Measurements from ENCODE around the gene DOCK1. TPM values are rescaled to one million over a fixed set of nuclear protein-coding genes. Genes with fewer than 3 reads are reported as not detected.

The DOCK1 gene
- polyA plus RNA-seq, 1 donor from 2014 or later, result 2.7 TPM

DNA sequence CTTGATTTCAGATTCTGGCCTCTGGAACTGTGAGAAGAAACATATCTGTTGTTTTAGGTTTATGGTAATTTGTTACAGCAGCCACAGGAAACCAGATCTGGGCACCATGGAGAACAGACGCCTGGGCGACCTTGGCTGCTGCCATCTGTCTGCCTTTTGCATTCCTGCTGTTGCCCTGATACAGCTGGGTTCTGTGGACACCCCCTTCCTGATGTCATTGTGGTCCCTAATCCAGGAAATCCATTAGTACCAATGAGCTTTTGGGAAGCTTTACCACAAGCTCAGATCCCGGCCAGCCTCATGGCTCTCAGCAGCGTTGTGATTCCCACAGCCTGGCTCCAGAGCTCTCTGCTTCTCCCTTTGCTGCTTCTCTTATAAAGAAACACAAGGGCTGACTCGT is 469.7 kb downstream of the DOCK1 start:
- no peaks in the 10 kb centered on the region for H3F3A ChIP-seq (ENCODE audit: insufficient read depth, low read length, poor library complexity, severe bottlenecking)
- no peak overlapping the region for H3K27ac ChIP-seq (ENCODE audit: low read length)
- H3K79me2 ChIP-seq (replicated peaks; ENCODE audit: insufficient read depth, low read length), result no peaks in the 10 kb centered on the region
- H2AFZ ChIP-seq (ENCODE audit: low read depth, low read length), result no peak overlapping the region
- no peaks in the 10 kb centered on the region for H3K9me3 ChIP-seq (ENCODE audit: low read length)
- H3K4me3 ChIP-seq (ENCODE audit: low read length), result no peak overlapping the region
- no peak overlapping the region for H3K4me2 ChIP-seq (ENCODE audit: low read length)
- no peaks in the 10 kb centered on the region for H4K20me1 ChIP-seq (ENCODE audit: insufficient read depth)
- no peak overlapping the region for H3K9ac ChIP-seq (ENCODE audit: low read length)
- no peaks in the 10 kb centered on the region for H3K27me3 ChIP-seq (ENCODE audit: insufficient read depth, low read depth, low read length)
- no peaks in the 10 kb centered on the region for H3K36me3 ChIP-seq (ENCODE audit: insufficient read depth, low read length)
- H3K9me2 ChIP-seq (ENCODE audit: insufficient read depth, low read length), result no peaks in the 10 kb centered on the region
- TF ChIP-seq TAF1 (IDR thresholded peaks at IDR 0.05; ENCODE audit: low read depth) (no peak), MXI1 (conservative IDR thresholded peaks at IDR 0.05; ENCODE audit: poor library complexity, severe bottlenecking) (no peak), EP300 (conservative IDR thresholded peaks at IDR 0.05; ENCODE audit: poor library complexity, severe bottlenecking) (no peak), EZH2 (IDR thresholded peaks at IDR 0.05; ENCODE audit: borderline replicate concordance, insufficient read depth, low read length, poor library complexity, severe bottlenecking) (no peak), SMC3 (conservative IDR thresholded peaks at IDR 0.05; ENCODE audit: poor library complexity) (no peak), RAD21 (conservative IDR thresholded peaks at IDR 0.05) (no peak), POLR2AphosphoS5 (IDR thresholded peaks at IDR 0.05) (no peak)
- TF ChIP-seq, protein P1, sequence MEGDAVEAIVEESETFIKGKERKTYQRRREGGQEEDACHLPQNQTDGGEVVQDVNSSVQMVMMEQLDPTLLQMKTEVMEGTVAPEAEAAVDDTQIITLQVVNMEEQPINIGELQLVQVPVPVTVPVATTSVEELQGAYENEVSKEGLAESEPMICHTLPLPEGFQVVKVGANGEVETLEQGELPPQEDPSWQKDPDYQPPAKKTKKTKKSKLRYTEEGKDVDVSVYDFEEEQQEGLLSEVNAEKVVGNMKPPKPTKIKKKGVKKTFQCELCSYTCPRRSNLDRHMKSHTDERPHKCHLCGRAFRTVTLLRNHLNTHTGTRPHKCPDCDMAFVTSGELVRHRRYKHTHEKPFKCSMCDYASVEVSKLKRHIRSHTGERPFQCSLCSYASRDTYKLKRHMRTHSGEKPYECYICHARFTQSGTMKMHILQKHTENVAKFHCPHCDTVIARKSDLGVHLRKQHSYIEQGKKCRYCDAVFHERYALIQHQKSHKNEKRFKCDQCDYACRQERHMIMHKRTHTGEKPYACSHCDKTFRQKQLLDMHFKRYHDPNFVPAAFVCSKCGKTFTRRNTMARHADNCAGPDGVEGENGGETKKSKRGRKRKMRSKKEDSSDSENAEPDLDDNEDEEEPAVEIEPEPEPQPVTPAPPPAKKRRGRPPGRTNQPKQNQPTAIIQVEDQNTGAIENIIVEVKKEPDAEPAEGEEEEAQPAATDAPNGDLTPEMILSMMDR (IDR thresholded peaks at IDR 0.05; ENCODE audit: poor library complexity, severe bottlenecking), result no peak
- TF ChIP-seq, protein P2, sequence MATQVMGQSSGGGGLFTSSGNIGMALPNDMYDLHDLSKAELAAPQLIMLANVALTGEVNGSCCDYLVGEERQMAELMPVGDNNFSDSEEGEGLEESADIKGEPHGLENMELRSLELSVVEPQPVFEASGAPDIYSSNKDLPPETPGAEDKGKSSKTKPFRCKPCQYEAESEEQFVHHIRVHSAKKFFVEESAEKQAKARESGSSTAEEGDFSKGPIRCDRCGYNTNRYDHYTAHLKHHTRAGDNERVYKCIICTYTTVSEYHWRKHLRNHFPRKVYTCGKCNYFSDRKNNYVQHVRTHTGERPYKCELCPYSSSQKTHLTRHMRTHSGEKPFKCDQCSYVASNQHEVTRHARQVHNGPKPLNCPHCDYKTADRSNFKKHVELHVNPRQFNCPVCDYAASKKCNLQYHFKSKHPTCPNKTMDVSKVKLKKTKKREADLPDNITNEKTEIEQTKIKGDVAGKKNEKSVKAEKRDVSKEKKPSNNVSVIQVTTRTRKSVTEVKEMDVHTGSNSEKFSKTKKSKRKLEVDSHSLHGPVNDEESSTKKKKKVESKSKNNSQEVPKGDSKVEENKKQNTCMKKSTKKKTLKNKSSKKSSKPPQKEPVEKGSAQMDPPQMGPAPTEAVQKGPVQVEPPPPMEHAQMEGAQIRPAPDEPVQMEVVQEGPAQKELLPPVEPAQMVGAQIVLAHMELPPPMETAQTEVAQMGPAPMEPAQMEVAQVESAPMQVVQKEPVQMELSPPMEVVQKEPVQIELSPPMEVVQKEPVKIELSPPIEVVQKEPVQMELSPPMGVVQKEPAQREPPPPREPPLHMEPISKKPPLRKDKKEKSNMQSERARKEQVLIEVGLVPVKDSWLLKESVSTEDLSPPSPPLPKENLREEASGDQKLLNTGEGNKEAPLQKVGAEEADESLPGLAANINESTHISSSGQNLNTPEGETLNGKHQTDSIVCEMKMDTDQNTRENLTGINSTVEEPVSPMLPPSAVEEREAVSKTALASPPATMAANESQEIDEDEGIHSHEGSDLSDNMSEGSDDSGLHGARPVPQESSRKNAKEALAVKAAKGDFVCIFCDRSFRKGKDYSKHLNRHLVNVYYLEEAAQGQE (IDR thresholded peaks at IDR 0.05; ENCODE audit: borderline replicate concordance), result no peak

DNA sequence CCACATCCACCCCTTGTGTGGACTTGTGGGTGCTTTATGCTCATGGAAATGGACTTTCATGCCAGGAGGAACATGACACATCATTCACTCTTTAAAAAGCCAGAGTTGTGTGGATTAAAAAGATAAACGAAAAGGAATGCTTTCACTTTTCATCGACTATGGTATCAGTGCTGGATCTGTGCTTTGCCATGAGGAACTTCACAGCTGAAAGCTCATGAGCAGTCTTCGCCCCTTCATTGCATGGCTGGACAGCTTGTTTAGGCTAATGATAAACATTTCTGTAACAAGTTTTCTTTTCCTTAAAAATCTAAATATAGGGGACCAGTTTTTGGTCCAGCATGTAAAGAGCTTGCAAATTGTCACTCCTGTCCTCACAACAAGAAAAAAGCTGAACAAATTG is 470.2 kb downstream of the DOCK1 start:
- no peak overlapping the region for H3K9ac ChIP-seq (ENCODE audit: low read length)
- no peaks in the 10 kb centered on the region for H3K79me2 ChIP-seq (replicated peaks; ENCODE audit: insufficient read depth, low read length)
- H4K20me1 ChIP-seq (ENCODE audit: insufficient read depth), result no peaks in the 10 kb centered on the region
- no peaks in the 10 kb centered on the region for H3K27me3 ChIP-seq (ENCODE audit: insufficient read depth, low read depth, low read length)
- no peak overlapping the region for H3K27ac ChIP-seq (ENCODE audit: low read length)
- no peak overlapping the region for H3K4me2 ChIP-seq (ENCODE audit: low read length)
- H3K4me3 ChIP-seq (ENCODE audit: low read length), result no peak overlapping the region
- H3K9me3 ChIP-seq (ENCODE audit: low read length), result no peaks in the 10 kb centered on the region
- H3K36me3 ChIP-seq (ENCODE audit: insufficient read depth, low read length), result no peaks in the 10 kb centered on the region
- TF ChIP-seq EZH2 (IDR thresholded peaks at IDR 0.05; ENCODE audit: borderline replicate concordance, insufficient read depth, low read length, poor library complexity, severe bottlenecking), result no peak
- TF ChIP-seq SMC3 (conservative IDR thresholded peaks at IDR 0.05; ENCODE audit: poor library complexity), result no peak
- TF ChIP-seq EP300 (conservative IDR thresholded peaks at IDR 0.05; ENCODE audit: poor library complexity, severe bottlenecking), result no peak
- TF ChIP-seq TAF1 (IDR thresholded peaks at IDR 0.05; ENCODE audit: low read depth), result no peak
- no peak for TF ChIP-seq POLR2AphosphoS5 (IDR thresholded peaks at IDR 0.05)
- TF ChIP-seq, protein P1 (IDR thresholded peaks at IDR 0.05; ENCODE audit: poor library complexity, severe bottlenecking), result no peak
- TF ChIP-seq, protein P2 (IDR thresholded peaks at IDR 0.05; ENCODE audit: borderline replicate concordance), result no peak
- no peak for TF ChIP-seq MXI1 (conservative IDR thresholded peaks at IDR 0.05; ENCODE audit: poor library complexity, severe bottlenecking)
- TF ChIP-seq RAD21 (conservative IDR thresholded peaks at IDR 0.05), result no peak
- no peaks in the 10 kb centered on the region for H3F3A ChIP-seq (ENCODE audit: insufficient read depth, low read length, poor library complexity, severe bottlenecking)
- no peaks in the 10 kb centered on the region for H3K9me2 ChIP-seq (ENCODE audit: insufficient read depth, low read length)
- no peak overlapping the region for H2AFZ ChIP-seq (ENCODE audit: low read depth, low read length)

Measured in neural cell (in vitro differentiated cells).